ENCODE results near the gene BTBD8. TPM values are rescaled to one million over a fixed set of nuclear protein-coding genes. Genes with fewer than 3 reads are reported as not detected.

BTBD8 gene
- total and polyA plus RNA-seq, 12 donors = 3.5 to 14.1 (median 9.5) TPM

GRCh38 chr1:92045766-92046495 lies 34.2 kb upstream of the BTBD8 start:
- intact Hi-C loops (cut with DNase I) = no loop called here
- Histone ChIP-seq H3K4me3 (no peak overlapping the region), H3K9me3 (replicated peaks in 1 of 3) (no peaks in the 10 kb centered on the region), H3K27me3 (no peaks in the 10 kb centered on the region), H3K4me1 (replicated peaks in 1 of 2) (no peaks in the 10 kb centered on the region), H3K27ac (no peak overlapping the region), H3K36me3 (replicated peaks in 1 of 2) (no peaks in the 10 kb centered on the region)
- no peak for DNase-seq
- TF ChIP-seq POLR2A (IDR thresholded peaks at IDR 0.05) = no peak
- TF ChIP-seq, protein P1, sequence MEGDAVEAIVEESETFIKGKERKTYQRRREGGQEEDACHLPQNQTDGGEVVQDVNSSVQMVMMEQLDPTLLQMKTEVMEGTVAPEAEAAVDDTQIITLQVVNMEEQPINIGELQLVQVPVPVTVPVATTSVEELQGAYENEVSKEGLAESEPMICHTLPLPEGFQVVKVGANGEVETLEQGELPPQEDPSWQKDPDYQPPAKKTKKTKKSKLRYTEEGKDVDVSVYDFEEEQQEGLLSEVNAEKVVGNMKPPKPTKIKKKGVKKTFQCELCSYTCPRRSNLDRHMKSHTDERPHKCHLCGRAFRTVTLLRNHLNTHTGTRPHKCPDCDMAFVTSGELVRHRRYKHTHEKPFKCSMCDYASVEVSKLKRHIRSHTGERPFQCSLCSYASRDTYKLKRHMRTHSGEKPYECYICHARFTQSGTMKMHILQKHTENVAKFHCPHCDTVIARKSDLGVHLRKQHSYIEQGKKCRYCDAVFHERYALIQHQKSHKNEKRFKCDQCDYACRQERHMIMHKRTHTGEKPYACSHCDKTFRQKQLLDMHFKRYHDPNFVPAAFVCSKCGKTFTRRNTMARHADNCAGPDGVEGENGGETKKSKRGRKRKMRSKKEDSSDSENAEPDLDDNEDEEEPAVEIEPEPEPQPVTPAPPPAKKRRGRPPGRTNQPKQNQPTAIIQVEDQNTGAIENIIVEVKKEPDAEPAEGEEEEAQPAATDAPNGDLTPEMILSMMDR (IDR thresholded peaks at IDR 0.05) = no peak
- 79 to 91% (median 84%) methylated on average over 2 of the region's 2 CpGs for WGBS, 4 donors

GRCh38 chr1:92051948-92052347 lies 28.2 kb upstream of the BTBD8 start:
- Histone ChIP-seq H3K27ac (no peak overlapping the region), H3K4me3 (no peak overlapping the region), H3K9me3 (replicated peaks in 1 of 3) (no peaks in the 10 kb centered on the region), H3K4me1 (replicated peaks in 1 of 2) (no peaks in the 10 kb centered on the region), H3K27me3 (no peaks in the 10 kb centered on the region), H3K36me3 (replicated peaks in 1 of 2) (no peaks in the 10 kb centered on the region)
- no peak for DNase-seq
- intact Hi-C loops (cut with DNase I) = no loop called here
- TF ChIP-seq POLR2A (IDR thresholded peaks at IDR 0.05) = no peak
- TF ChIP-seq, protein P1 (IDR thresholded peaks at IDR 0.05) = no peak

GRCh38 chr1:92065042-92065441 lies 15.1 kb upstream of the BTBD8 start:
- TF ChIP-seq POLR2A (IDR thresholded peaks at IDR 0.05) = no peak
- TF ChIP-seq, protein P1 (IDR thresholded peaks at IDR 0.05) = no peak
- Histone ChIP-seq H3K27me3 (no peaks in the 10 kb centered on the region), H3K4me1 (replicated peaks in 1 of 2) (no peaks in the 10 kb centered on the region), H3K36me3 (replicated peaks in 1 of 2) (no peaks in the 10 kb centered on the region), H3K9me3 (replicated peaks in 1 of 3) (no peaks in the 10 kb centered on the region), H3K27ac (no peak overlapping the region), H3K4me3 (no peak overlapping the region)
- WGBS, 4 donors = 89 to 97% (median 90%) methylated on average over 3 of the region's 3 CpGs
- DNase-seq = no peak
- intact Hi-C loops (cut with DNase I) = no loop called here

DNA sequence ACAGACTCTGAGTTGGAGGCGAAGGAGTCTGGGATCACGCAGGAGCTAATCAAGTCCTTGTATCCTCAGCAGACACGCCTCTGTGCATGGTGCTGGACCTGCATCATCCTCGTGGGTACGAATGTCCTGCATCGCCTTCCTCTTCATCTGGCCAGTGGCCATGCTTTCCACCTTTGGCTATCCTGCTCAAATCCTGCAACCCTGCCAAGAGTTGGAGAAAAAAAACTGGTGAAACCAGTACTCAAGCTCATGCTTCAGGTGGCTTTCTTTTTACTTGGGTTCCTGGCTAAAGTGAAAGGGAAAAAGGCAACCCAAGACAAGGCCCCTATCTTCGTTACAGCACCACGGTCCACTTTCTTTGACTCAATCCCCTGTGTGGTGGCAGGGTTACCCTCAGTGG lies 13.8 kb upstream of the BTBD8 start:
- H3K4me3 ChIP-seq = no peak overlapping the region
- intact Hi-C loops (cut with DNase I) = no loop called here
- H3K27ac ChIP-seq = no peak overlapping the region
- WGBS, 4 donors = 87 to 94% (median 90%) methylated on average over 5 to 8 of the region's 8 CpGs
- H3K4me1 ChIP-seq (replicated peaks in 1 of 2) = no peaks in the 10 kb centered on the region
- H3K36me3 ChIP-seq (replicated peaks in 1 of 2) = no peaks in the 10 kb centered on the region
- no peaks in the 10 kb centered on the region for H3K27me3 ChIP-seq
- no peaks in the 10 kb centered on the region for H3K9me3 ChIP-seq (replicated peaks in 1 of 3)
- TF ChIP-seq POLR2A (IDR thresholded peaks at IDR 0.05) = no peak
- TF ChIP-seq, protein P1 (IDR thresholded peaks at IDR 0.05) = no peak
- no peak for DNase-seq
